DND-41 (cell line): ENCODE results near the gene COTL1.

ENCODE experiments used
- EZH2 ChIP-seq: IDR thresholded peaks from 3 replicates; pipeline ENCODE4 v1.6.1; 2012; ENCODE audit warnings: borderline replicate concordance, low read depth, mild to moderate bottlenecking, moderate library complexity, low read length, inconsistent platforms; ENCODE audit not compliant: severe bottlenecking
- TF ChIP-seq, protein P1 (sequence below): IDR thresholded peaks from 2 replicates; pipeline ENCODE4 v1.5.1; 2012; ENCODE audit warnings: borderline replicate concordance, low read length, moderate library complexity, mild to moderate bottlenecking; ENCODE audit not compliant: poor library complexity, severe bottlenecking; ENCODE audit errors: extremely low read depth

DNA sequence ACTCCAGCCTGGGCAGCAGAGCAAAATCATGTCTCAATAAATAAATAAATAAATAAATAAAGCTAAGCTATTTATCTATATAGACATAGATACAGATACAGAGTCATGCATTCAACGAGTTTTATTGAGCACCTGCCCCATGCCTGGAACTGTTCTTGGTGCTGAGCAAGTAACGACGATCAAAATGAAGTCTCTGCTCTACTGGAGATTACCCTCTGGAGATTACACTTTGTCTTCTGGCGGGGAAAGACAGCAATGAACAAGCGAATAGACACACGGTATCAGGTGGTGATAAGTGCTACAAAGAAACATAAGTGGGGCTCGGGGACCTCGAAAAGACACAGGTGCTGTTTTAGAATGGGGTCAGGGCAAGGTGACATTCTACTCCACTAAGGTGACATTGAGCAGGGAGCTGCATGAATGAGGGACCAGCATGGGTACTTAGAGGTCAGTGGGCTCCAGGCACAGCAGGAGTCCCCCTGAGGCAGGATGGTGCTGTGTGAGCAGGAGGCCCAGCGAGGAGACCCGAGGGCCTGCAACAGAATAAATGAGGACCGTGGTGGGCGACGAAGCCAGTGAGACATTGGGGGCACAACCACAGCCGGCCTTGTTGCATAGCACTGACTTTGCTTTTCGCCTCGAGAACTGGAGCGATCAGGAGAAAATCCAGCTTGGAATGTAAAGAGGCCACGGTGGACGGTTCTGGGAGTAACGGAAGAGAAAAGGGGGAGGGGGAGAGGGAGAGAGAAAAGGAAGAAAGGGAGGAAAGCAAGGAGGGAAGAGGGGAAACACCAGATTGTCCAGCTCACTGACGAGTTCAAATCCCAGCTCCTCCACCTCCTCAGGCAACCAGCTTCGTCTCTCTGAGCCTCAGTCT is 71.0 kb downstream of the COTL1 start:
- TF ChIP-seq, protein P1, sequence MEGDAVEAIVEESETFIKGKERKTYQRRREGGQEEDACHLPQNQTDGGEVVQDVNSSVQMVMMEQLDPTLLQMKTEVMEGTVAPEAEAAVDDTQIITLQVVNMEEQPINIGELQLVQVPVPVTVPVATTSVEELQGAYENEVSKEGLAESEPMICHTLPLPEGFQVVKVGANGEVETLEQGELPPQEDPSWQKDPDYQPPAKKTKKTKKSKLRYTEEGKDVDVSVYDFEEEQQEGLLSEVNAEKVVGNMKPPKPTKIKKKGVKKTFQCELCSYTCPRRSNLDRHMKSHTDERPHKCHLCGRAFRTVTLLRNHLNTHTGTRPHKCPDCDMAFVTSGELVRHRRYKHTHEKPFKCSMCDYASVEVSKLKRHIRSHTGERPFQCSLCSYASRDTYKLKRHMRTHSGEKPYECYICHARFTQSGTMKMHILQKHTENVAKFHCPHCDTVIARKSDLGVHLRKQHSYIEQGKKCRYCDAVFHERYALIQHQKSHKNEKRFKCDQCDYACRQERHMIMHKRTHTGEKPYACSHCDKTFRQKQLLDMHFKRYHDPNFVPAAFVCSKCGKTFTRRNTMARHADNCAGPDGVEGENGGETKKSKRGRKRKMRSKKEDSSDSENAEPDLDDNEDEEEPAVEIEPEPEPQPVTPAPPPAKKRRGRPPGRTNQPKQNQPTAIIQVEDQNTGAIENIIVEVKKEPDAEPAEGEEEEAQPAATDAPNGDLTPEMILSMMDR = no peak
- TF ChIP-seq EZH2 = no peak
